ENCODE results near the gene XRCC2. TPM values are rescaled to one million over a fixed set of nuclear protein-coding genes. Genes with fewer than 3 reads are reported as not detected.
"Not testable (repeated sequence)": the region's sequence is repeated elsewhere in the genome, so short reads cannot be mapped to it uniquely, and the experiment has no call there.

The XRCC2 gene
- total RNA-seq, 4 donors from 2014 or later = 0.07 to 0.41 (median 0.20) TPM; not detected in 1

DNA sequence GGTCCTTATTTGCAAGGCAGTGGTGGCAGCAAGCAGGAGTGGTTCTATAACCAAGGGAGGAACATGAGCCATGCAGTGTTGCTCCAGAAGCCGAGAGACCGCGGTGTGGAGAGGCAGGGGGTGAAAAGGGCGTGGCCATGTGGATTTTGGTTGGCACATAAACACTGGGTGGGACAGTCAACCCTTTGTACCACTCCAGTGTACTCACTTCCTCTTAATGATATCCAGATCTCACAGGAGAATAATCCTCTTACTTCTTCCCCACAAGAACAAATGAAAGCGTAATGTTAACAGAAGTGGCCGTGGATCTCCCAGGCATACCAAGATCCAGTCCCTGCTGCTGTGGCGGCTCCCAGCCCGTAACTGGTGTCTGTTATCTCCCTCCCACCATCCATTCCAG lies 42.4 kb downstream of the XRCC2 start:
- ATAC-seq (no peak), DNase-seq (no peak)
- no peaks in the 10 kb centered on the region for H3K9me3 ChIP-seq
- no peak overlapping the region for H3K4me3 ChIP-seq
- H3K27ac ChIP-seq = no peak overlapping the region
- intact Hi-C loops (cut with DNase I; ENCODE audit: low total_unique reads) (no loop called here), in situ Hi-C loops (cut with MboI; ENCODE audit: low sequenced_read_pairs in 4 of 4) (no loop called here)
- no peaks in the 10 kb centered on the region for H3K36me3 ChIP-seq
- H3K27me3 ChIP-seq = no peaks in the 10 kb centered on the region
- H3K4me1 ChIP-seq = no peaks in the 10 kb centered on the region
- TF ChIP-seq POLR2A (IDR thresholded peaks at IDR 0.05) = no peak
- TF ChIP-seq CTCF (IDR thresholded peaks at IDR 0.05 in 4 of 5, conservative IDR thresholded peaks at IDR 0.05 in 1 of 5) = no peak

GRCh38 chr7:152633072-152633471 lies 42.9 kb downstream of the XRCC2 start:
- TF ChIP-seq POLR2A (IDR thresholded peaks at IDR 0.05) (no peak), CTCF (IDR thresholded peaks at IDR 0.05 in 4 of 5, conservative IDR thresholded peaks at IDR 0.05 in 1 of 5) (no peak)
- H3K27ac ChIP-seq = no peak overlapping the region
- no peak overlapping the region for H3K4me3 ChIP-seq
- ATAC-seq (no peak), DNase-seq (no peak)
- in situ Hi-C loops (cut with MboI; ENCODE audit: low sequenced_read_pairs in 4 of 4) = no loop called here
- H3K9me3 ChIP-seq = no peaks in the 10 kb centered on the region
- no peaks in the 10 kb centered on the region for H3K4me1 ChIP-seq
- H3K27me3 ChIP-seq = no peaks in the 10 kb centered on the region
- H3K36me3 ChIP-seq = no peaks in the 10 kb centered on the region
- intact Hi-C loops (cut with DNase I; ENCODE audit: low total_unique reads) = no loop called here

GRCh38 chr7:152628772-152629171 lies 47.2 kb downstream of the XRCC2 start:
- ATAC-seq; H3K36me3 ChIP-seq; H3K27me3 ChIP-seq; in situ Hi-C loops (cut with MboI; ENCODE audit: low sequenced_read_pairs in 4 of 4); DNase-seq; H3K9me3 ChIP-seq; intact Hi-C loops (cut with DNase I; ENCODE audit: low total_unique reads); H3K4me3 ChIP-seq; H3K27ac ChIP-seq; H3K4me1 ChIP-seq: not testable (repeated sequence)

DNA sequence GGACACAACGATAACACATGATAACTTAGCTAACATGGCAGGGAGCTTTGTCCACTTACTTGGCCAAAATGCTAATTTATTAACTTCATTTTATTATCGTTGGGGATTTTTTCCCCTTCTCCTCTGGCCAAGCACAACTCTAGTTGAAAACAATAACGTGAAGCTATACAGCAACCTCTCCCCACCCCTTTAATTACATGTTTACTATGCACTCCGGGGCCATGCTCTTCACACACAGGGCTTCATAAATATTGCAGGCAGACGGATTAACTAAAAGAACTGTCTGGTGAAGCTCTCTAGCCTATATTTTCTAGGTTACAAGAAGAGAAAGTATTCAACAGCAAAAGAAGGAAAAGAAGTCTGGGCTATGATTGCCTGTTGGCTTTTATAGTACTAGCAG lies 51.7 kb downstream of the XRCC2 start:
- Histone ChIP-seq H3K27me3 (no peaks in the 10 kb centered on the region), H3K27ac (no peak overlapping the region), H3K4me3 (no peak overlapping the region), H3K36me3 (no peaks in the 10 kb centered on the region), H3K4me1 (no peaks in the 10 kb centered on the region), H3K9me3 (no peaks in the 10 kb centered on the region)
- DNase-seq (no peak), ATAC-seq (no peak)
- TF ChIP-seq CTCF (IDR thresholded peaks at IDR 0.05 in 4 of 5, conservative IDR thresholded peaks at IDR 0.05 in 1 of 5) (no peak), POLR2A (IDR thresholded peaks at IDR 0.05) (no peak)
- in situ Hi-C loops (cut with MboI; ENCODE audit: low sequenced_read_pairs in 4 of 4) = no loop called here
- intact Hi-C loops (cut with DNase I; ENCODE audit: low total_unique reads) = no loop called here

GRCh38 chr7:152621426-152621825 lies 54.5 kb downstream of the XRCC2 start:
- intact Hi-C loops (cut with DNase I; ENCODE audit: low total_unique reads) = no loop called here

More at GRCh38 chr7:152621426-152621825, 54.5 kb downstream of the XRCC2 start:
- DNase-seq (no peak), ATAC-seq (no peak)
- in situ Hi-C loops (cut with MboI; ENCODE audit: low sequenced_read_pairs in 4 of 4) = no loop called here
- no peaks in the 10 kb centered on the region for H3K27me3 ChIP-seq
- no peaks in the 10 kb centered on the region for H3K4me1 ChIP-seq
- H3K9me3 ChIP-seq = no peaks in the 10 kb centered on the region
- no peaks in the 10 kb centered on the region for H3K36me3 ChIP-seq
- no peak for TF ChIP-seq CTCF (IDR thresholded peaks at IDR 0.05 in 4 of 5, conservative IDR thresholded peaks at IDR 0.05 in 1 of 5)
- TF ChIP-seq POLR2A (IDR thresholded peaks at IDR 0.05) = no peak
- H3K4me3 ChIP-seq = no peak overlapping the region
- H3K27ac ChIP-seq = no peak overlapping the region
